ENCODE measurements around the gene CKMT2.

DNA sequence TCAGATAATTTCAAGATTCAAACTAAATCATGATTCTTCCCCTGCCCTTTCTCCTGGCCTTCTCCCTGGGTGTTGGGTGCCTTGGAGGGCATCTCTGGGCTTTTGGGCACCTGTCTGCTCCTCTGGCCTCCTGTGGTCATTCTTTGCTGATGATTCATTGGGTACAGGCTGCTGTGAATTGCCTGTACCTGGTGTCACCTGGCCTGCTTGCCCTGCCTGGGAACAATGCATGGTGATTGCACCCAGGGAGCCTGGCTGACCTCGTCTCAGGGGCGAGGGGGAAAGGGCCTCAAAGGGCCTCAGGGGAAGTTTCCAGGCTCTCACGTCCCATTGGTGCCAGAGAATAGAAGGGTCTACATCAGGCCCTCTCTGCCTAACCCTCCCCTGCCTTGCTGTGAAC lies 20.1 kb upstream of the CKMT2 start:
- no peak for TF ChIP-seq EZH2 (IDR thresholded peaks at IDR 0.05; ENCODE audit: borderline replicate concordance, low read depth, low read length, severe bottlenecking)
- no peak for TF ChIP-seq POLR2A (IDR thresholded peaks at IDR 0.05; ENCODE audit: low read depth, low read length)
- TF ChIP-seq, protein P1, sequence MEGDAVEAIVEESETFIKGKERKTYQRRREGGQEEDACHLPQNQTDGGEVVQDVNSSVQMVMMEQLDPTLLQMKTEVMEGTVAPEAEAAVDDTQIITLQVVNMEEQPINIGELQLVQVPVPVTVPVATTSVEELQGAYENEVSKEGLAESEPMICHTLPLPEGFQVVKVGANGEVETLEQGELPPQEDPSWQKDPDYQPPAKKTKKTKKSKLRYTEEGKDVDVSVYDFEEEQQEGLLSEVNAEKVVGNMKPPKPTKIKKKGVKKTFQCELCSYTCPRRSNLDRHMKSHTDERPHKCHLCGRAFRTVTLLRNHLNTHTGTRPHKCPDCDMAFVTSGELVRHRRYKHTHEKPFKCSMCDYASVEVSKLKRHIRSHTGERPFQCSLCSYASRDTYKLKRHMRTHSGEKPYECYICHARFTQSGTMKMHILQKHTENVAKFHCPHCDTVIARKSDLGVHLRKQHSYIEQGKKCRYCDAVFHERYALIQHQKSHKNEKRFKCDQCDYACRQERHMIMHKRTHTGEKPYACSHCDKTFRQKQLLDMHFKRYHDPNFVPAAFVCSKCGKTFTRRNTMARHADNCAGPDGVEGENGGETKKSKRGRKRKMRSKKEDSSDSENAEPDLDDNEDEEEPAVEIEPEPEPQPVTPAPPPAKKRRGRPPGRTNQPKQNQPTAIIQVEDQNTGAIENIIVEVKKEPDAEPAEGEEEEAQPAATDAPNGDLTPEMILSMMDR (IDR thresholded peaks at IDR 0.05; ENCODE audit: extremely low read depth in 1 of 2, insufficient read depth in 1 of 2, low read depth in 1 of 2, low read length in 2 of 2): no peak
